GM23338 (cell line): Measurements from ENCODE around the gene EGFL7.

ENCODE experiments used
- CREB1 ChIP-seq: fragments of 250-450 bp; sonication (Bioruptor Pico); IDR thresholded peaks from 2 replicates; pipeline ENCODE4 v1.5.0; 2020; ENCODE audit warnings: low read depth, mild to moderate bottlenecking, moderate library complexity
- EZH2 ChIP-seq: fragments of 200-600 bp; sonication (generic); IDR thresholded peaks from one replicate; pipeline ENCODE4 v1.8.0; 2017; ENCODE audit warnings: antibody characterized with exemption, mild to moderate bottlenecking, low read depth; ENCODE audit not compliant: unreplicated experiment
- EZH2phosphoT487 ChIP-seq: fragments of 200-600 bp; sonication (generic); IDR thresholded peaks from one replicate; pipeline ENCODE4 v1.8.1; 2018; ENCODE audit warnings: antibody characterized with exemption; ENCODE audit not compliant: unreplicated experiment
- JUNB ChIP-seq: IDR thresholded peaks from one replicate; pipeline ENCODE4 v1.6.1; 2016; ENCODE audit warnings: antibody characterized with exemption; ENCODE audit not compliant: unreplicated experiment
- NANOG ChIP-seq: IDR thresholded peaks from 2 replicates; pipeline ENCODE4 v1.6.1; 2016; ENCODE audit warnings: antibody characterized with exemption, borderline replicate concordance
- POLR2AphosphoS5 ChIP-seq: IDR thresholded peaks from 2 replicates; pipeline ENCODE4 v1.6.1; 2016; ENCODE audit warnings: antibody characterized with exemption, low read depth
- REST ChIP-seq: IDR thresholded peaks from one replicate; pipeline ENCODE4 v1.6.1; 2018; ENCODE audit warnings: antibody characterized with exemption; ENCODE audit not compliant: unreplicated experiment
- STAT1 ChIP-seq: IDR thresholded peaks from one replicate; pipeline ENCODE4 v1.6.1; 2016; ENCODE audit warnings: antibody characterized with exemption; ENCODE audit not compliant: unreplicated experiment
- ZNF114 ChIP-seq: fragments of 250-450 bp; sonication (Bioruptor Pico); IDR thresholded peaks from 2 replicates; pipeline ENCODE4 v1.5.0; 2020; ENCODE audit warnings: mild to moderate bottlenecking, moderate library complexity
- ZNF331 ChIP-seq: fragments of 250-450 bp; sonication (Bioruptor Pico); IDR thresholded peaks from 2 replicates; pipeline ENCODE4 v1.5.0; 2020; ENCODE audit warnings: low read depth, mild to moderate bottlenecking, moderate library complexity
- TF ChIP-seq, protein P1 (sequence below), 2 experiments: fragments of 200-600 bp in 1 of 2; sonication (generic) in 1 of 2; conservative IDR thresholded peaks; 2 replicates each; pipeline versions ENCODE4 v1.5.1 to v1.6.1; 2016 to 2017; ENCODE audit warnings: antibody characterized with exemption in 2 of 2, low read depth in 2 of 2, mild to moderate bottlenecking in 2 of 2, moderate library complexity in 1 of 2
- TF ChIP-seq, protein P2 (sequence below): IDR thresholded peaks from 2 replicates; pipeline ENCODE4 v1.6.1; 2016; ENCODE audit warnings: antibody characterized with exemption
- TF ChIP-seq, protein P3 (sequence below): fragments of 250-450 bp; sonication (Bioruptor Pico); IDR thresholded peaks from 2 replicates; pipeline ENCODE4 v1.5.0; 2020; ENCODE audit warnings: mild to moderate bottlenecking, moderate library complexity

DNA sequence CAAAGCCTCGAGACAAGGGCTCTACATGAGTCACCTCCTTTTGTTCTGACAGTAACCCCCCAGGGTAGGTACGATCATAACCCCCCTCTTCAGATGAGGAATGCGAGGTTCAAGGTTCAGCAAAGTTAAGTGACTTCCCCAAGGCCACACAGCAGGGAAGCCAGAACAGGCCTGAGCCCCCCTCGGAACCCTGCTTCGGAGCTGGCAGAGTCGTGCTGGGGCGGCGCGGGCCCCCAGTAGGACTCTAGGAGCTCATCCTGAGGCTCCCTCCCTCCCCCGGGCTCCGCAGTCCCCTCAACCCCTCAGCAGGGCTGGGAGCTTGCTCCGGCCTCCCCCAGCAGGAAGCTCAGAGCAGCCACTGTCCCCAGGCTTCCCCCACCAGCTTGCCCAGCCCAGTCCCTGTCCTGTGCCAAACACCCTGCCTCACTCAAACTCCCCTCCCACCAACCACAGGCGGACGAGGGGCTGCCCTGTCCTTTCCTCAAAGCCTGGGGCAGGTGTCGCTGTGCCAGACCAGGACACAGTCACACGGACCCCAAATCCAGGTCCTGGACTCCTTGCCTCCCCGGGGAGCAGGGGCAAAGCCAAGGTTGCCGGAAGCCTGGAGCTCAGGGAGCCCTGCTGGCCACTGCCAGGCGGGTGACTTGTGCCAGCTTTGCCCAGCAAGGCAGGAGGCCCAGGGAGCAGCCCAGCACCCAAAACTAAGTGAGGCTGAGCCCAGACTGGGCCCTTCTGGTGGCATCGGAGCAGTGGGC lies 19.4 kb downstream of the EGFL7 start:
- TF ChIP-seq, protein P1, sequence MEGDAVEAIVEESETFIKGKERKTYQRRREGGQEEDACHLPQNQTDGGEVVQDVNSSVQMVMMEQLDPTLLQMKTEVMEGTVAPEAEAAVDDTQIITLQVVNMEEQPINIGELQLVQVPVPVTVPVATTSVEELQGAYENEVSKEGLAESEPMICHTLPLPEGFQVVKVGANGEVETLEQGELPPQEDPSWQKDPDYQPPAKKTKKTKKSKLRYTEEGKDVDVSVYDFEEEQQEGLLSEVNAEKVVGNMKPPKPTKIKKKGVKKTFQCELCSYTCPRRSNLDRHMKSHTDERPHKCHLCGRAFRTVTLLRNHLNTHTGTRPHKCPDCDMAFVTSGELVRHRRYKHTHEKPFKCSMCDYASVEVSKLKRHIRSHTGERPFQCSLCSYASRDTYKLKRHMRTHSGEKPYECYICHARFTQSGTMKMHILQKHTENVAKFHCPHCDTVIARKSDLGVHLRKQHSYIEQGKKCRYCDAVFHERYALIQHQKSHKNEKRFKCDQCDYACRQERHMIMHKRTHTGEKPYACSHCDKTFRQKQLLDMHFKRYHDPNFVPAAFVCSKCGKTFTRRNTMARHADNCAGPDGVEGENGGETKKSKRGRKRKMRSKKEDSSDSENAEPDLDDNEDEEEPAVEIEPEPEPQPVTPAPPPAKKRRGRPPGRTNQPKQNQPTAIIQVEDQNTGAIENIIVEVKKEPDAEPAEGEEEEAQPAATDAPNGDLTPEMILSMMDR (conservative IDR thresholded peaks at IDR 0.05; ENCODE audit: low read depth in 2 of 2), result no peak
- TF ChIP-seq EZH2, result no peak
- no peak for TF ChIP-seq EZH2phosphoT487
- no peak for TF ChIP-seq REST
- TF ChIP-seq POLR2AphosphoS5, result no peak
- TF ChIP-seq CREB1 (CRISPR knock-in tag), result no peak
- TF ChIP-seq STAT1, result no peak
- TF ChIP-seq ZNF114, result no peak
- TF ChIP-seq JUNB, result no peak
- no peak for TF ChIP-seq ZNF331 (CRISPR knock-in tag)
- TF ChIP-seq, protein P2, sequence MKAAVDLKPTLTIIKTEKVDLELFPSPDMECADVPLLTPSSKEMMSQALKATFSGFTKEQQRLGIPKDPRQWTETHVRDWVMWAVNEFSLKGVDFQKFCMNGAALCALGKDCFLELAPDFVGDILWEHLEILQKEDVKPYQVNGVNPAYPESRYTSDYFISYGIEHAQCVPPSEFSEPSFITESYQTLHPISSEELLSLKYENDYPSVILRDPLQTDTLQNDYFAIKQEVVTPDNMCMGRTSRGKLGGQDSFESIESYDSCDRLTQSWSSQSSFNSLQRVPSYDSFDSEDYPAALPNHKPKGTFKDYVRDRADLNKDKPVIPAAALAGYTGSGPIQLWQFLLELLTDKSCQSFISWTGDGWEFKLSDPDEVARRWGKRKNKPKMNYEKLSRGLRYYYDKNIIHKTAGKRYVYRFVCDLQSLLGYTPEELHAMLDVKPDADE, result no peak
- no peak for TF ChIP-seq NANOG
- TF ChIP-seq, protein P3, sequence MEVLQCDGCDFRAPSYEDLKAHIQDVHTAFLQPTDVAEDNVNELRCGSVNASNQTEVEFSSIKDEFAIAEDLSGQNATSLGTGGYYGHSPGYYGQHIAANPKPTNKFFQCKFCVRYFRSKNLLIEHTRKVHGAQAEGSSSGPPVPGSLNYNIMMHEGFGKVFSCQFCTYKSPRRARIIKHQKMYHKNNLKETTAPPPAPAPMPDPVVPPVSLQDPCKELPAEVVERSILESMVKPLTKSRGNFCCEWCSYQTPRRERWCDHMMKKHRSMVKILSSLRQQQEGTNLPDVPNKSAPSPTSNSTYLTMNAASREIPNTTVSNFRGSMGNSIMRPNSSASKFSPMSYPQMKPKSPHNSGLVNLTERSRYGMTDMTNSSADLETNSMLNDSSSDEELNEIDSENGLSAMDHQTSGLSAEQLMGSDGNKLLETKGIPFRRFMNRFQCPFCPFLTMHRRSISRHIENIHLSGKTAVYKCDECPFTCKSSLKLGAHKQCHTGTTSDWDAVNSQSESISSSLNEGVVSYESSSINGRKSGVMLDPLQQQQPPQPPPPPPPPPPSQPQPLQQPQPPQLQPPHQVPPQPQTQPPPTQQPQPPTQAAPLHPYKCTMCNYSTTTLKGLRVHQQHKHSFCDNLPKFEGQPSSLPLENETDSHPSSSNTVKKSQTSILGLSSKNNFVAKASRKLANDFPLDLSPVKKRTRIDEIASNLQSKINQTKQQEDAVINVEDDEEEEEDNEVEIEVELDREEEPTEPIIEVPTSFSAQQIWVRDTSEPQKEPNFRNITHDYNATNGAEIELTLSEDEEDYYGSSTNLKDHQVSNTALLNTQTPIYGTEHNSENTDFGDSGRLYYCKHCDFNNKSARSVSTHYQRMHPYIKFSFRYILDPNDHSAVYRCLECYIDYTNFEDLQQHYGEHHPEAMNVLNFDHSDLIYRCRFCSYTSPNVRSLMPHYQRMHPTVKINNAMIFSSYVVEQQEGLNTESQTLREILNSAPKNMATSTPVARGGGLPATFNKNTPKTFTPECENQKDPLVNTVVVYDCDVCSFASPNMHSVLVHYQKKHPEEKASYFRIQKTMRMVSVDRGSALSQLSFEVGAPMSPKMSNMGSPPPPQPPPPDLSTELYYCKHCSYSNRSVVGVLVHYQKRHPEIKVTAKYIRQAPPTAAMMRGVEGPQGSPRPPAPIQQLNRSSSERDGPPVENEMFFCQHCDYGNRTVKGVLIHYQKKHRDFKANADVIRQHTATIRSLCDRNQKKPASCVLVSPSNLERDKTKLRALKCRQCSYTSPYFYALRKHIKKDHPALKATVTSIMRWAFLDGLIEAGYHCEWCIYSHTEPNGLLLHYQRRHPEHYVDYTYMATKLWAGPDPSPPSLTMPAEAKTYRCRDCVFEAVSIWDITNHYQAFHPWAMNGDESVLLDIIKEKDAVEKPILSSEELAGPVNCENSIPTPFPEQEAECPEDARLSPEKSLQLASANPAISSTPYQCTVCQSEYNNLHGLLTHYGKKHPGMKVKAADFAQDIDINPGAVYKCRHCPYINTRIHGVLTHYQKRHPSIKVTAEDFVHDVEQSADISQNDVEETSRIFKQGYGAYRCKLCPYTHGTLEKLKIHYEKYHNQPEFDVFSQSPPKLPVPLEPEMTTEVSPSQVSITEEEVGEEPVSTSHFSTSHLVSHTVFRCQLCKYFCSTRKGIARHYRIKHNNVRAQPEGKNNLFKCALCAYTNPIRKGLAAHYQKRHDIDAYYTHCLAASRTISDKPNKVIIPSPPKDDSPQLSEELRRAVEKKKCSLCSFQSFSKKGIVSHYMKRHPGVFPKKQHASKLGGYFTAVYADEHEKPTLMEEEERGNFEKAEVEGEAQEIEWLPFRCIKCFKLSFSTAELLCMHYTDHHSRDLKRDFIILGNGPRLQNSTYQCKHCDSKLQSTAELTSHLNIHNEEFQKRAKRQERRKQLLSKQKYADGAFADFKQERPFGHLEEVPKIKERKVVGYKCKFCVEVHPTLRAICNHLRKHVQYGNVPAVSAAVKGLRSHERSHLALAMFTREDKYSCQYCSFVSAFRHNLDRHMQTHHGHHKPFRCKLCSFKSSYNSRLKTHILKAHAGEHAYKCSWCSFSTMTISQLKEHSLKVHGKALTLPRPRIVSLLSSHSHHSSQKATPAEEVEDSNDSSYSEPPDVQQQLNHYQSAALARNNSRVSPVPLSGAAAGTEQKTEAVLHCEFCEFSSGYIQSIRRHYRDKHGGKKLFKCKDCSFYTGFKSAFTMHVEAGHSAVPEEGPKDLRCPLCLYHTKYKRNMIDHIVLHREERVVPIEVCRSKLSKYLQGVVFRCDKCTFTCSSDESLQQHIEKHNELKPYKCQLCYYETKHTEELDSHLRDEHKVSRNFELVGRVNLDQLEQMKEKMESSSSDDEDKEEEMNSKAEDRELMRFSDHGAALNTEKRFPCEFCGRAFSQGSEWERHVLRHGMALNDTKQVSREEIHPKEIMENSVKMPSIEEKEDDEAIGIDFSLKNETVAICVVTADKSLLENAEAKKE (CRISPR knock-in tag), result no peak
